ENCODE data around the gene TPPP2. TPM values are rescaled to one million over a fixed set of nuclear protein-coding genes. Genes with fewer than 3 reads are reported as not detected.

Gene TPPP2
- total and polyA plus RNA-seq, 2 experiments from 2014 or later: not detected

DNA sequence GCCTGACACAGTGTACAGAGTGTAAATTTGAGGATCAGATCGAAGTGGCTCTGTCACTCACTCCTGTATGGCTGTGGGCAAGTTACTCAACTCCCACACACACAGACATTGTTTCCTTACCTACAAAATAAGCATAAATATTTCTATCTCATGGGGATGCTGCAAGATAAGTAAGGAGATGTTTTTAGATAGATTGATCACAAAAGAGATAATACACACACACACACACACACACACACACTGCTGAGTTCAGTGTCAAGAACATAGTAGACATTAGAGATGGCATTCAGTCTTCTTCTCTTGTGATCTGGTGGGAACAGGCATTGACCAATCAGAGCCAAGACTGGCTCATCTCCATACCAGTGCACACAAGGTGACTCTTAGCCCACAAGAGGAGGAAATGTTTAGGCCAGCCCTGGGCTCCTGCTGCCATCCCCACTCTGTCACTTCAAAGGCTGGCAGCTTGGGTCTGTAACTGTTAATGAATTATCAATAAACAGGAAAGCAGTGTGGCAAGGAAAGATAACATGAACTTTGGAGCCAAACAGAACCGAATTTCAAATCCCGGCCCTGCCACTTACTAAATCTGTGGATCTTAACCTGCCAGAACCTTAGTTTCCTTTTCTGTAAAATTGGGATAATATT is 24.2 kb downstream of the TPPP2 start:
- TF ChIP-seq, protein P1, sequence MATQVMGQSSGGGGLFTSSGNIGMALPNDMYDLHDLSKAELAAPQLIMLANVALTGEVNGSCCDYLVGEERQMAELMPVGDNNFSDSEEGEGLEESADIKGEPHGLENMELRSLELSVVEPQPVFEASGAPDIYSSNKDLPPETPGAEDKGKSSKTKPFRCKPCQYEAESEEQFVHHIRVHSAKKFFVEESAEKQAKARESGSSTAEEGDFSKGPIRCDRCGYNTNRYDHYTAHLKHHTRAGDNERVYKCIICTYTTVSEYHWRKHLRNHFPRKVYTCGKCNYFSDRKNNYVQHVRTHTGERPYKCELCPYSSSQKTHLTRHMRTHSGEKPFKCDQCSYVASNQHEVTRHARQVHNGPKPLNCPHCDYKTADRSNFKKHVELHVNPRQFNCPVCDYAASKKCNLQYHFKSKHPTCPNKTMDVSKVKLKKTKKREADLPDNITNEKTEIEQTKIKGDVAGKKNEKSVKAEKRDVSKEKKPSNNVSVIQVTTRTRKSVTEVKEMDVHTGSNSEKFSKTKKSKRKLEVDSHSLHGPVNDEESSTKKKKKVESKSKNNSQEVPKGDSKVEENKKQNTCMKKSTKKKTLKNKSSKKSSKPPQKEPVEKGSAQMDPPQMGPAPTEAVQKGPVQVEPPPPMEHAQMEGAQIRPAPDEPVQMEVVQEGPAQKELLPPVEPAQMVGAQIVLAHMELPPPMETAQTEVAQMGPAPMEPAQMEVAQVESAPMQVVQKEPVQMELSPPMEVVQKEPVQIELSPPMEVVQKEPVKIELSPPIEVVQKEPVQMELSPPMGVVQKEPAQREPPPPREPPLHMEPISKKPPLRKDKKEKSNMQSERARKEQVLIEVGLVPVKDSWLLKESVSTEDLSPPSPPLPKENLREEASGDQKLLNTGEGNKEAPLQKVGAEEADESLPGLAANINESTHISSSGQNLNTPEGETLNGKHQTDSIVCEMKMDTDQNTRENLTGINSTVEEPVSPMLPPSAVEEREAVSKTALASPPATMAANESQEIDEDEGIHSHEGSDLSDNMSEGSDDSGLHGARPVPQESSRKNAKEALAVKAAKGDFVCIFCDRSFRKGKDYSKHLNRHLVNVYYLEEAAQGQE (IDR thresholded peaks at IDR 0.05; ENCODE audit: unreplicated experiment): no peak
- TF ChIP-seq STAT1 (IDR thresholded peaks at IDR 0.05; ENCODE audit: unreplicated experiment): no peak
- TF ChIP-seq, protein P2, sequence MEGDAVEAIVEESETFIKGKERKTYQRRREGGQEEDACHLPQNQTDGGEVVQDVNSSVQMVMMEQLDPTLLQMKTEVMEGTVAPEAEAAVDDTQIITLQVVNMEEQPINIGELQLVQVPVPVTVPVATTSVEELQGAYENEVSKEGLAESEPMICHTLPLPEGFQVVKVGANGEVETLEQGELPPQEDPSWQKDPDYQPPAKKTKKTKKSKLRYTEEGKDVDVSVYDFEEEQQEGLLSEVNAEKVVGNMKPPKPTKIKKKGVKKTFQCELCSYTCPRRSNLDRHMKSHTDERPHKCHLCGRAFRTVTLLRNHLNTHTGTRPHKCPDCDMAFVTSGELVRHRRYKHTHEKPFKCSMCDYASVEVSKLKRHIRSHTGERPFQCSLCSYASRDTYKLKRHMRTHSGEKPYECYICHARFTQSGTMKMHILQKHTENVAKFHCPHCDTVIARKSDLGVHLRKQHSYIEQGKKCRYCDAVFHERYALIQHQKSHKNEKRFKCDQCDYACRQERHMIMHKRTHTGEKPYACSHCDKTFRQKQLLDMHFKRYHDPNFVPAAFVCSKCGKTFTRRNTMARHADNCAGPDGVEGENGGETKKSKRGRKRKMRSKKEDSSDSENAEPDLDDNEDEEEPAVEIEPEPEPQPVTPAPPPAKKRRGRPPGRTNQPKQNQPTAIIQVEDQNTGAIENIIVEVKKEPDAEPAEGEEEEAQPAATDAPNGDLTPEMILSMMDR (conservative IDR thresholded peaks at IDR 0.05; ENCODE audit: low read depth in 2 of 2): no peak
- TF ChIP-seq NANOG (IDR thresholded peaks at IDR 0.05; ENCODE audit: borderline replicate concordance): no peak
- TF ChIP-seq, protein P3, sequence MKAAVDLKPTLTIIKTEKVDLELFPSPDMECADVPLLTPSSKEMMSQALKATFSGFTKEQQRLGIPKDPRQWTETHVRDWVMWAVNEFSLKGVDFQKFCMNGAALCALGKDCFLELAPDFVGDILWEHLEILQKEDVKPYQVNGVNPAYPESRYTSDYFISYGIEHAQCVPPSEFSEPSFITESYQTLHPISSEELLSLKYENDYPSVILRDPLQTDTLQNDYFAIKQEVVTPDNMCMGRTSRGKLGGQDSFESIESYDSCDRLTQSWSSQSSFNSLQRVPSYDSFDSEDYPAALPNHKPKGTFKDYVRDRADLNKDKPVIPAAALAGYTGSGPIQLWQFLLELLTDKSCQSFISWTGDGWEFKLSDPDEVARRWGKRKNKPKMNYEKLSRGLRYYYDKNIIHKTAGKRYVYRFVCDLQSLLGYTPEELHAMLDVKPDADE (IDR thresholded peaks at IDR 0.05): no peak
- TF ChIP-seq, protein P4, sequence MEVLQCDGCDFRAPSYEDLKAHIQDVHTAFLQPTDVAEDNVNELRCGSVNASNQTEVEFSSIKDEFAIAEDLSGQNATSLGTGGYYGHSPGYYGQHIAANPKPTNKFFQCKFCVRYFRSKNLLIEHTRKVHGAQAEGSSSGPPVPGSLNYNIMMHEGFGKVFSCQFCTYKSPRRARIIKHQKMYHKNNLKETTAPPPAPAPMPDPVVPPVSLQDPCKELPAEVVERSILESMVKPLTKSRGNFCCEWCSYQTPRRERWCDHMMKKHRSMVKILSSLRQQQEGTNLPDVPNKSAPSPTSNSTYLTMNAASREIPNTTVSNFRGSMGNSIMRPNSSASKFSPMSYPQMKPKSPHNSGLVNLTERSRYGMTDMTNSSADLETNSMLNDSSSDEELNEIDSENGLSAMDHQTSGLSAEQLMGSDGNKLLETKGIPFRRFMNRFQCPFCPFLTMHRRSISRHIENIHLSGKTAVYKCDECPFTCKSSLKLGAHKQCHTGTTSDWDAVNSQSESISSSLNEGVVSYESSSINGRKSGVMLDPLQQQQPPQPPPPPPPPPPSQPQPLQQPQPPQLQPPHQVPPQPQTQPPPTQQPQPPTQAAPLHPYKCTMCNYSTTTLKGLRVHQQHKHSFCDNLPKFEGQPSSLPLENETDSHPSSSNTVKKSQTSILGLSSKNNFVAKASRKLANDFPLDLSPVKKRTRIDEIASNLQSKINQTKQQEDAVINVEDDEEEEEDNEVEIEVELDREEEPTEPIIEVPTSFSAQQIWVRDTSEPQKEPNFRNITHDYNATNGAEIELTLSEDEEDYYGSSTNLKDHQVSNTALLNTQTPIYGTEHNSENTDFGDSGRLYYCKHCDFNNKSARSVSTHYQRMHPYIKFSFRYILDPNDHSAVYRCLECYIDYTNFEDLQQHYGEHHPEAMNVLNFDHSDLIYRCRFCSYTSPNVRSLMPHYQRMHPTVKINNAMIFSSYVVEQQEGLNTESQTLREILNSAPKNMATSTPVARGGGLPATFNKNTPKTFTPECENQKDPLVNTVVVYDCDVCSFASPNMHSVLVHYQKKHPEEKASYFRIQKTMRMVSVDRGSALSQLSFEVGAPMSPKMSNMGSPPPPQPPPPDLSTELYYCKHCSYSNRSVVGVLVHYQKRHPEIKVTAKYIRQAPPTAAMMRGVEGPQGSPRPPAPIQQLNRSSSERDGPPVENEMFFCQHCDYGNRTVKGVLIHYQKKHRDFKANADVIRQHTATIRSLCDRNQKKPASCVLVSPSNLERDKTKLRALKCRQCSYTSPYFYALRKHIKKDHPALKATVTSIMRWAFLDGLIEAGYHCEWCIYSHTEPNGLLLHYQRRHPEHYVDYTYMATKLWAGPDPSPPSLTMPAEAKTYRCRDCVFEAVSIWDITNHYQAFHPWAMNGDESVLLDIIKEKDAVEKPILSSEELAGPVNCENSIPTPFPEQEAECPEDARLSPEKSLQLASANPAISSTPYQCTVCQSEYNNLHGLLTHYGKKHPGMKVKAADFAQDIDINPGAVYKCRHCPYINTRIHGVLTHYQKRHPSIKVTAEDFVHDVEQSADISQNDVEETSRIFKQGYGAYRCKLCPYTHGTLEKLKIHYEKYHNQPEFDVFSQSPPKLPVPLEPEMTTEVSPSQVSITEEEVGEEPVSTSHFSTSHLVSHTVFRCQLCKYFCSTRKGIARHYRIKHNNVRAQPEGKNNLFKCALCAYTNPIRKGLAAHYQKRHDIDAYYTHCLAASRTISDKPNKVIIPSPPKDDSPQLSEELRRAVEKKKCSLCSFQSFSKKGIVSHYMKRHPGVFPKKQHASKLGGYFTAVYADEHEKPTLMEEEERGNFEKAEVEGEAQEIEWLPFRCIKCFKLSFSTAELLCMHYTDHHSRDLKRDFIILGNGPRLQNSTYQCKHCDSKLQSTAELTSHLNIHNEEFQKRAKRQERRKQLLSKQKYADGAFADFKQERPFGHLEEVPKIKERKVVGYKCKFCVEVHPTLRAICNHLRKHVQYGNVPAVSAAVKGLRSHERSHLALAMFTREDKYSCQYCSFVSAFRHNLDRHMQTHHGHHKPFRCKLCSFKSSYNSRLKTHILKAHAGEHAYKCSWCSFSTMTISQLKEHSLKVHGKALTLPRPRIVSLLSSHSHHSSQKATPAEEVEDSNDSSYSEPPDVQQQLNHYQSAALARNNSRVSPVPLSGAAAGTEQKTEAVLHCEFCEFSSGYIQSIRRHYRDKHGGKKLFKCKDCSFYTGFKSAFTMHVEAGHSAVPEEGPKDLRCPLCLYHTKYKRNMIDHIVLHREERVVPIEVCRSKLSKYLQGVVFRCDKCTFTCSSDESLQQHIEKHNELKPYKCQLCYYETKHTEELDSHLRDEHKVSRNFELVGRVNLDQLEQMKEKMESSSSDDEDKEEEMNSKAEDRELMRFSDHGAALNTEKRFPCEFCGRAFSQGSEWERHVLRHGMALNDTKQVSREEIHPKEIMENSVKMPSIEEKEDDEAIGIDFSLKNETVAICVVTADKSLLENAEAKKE (CRISPR knock-in tag; IDR thresholded peaks at IDR 0.05): no peak
- TF ChIP-seq ZNF114 (CRISPR knock-in tag; IDR thresholded peaks at IDR 0.05): no peak
- TF ChIP-seq ZNF331 (CRISPR knock-in tag; IDR thresholded peaks at IDR 0.05; ENCODE audit: low read depth): no peak
- TF ChIP-seq POLR2AphosphoS5 (IDR thresholded peaks at IDR 0.05; ENCODE audit: low read depth): no peak
- no peak for TF ChIP-seq EZH2phosphoT487 (IDR thresholded peaks at IDR 0.05; ENCODE audit: unreplicated experiment)
- TF ChIP-seq JUNB (IDR thresholded peaks at IDR 0.05; ENCODE audit: unreplicated experiment): no peak
- TF ChIP-seq CREB1 (CRISPR knock-in tag; IDR thresholded peaks at IDR 0.05; ENCODE audit: low read depth): no peak
- no peak for TF ChIP-seq EZH2 (IDR thresholded peaks at IDR 0.05; ENCODE audit: low read depth, unreplicated experiment)
- Histone ChIP-seq H2AFZ (no peak overlapping the region), H3K79me2 (replicated peaks; ENCODE audit: insufficient read depth) (no peaks in the 10 kb centered on the region), H3K27ac (ENCODE audit: low read depth) (no peak overlapping the region), H3K4me1 (ENCODE audit: insufficient read depth) (peaks cover 6% of the 10 kb centered on the region; the same call in 1 of the 2 replicates), H3K36me3 (ENCODE audit: insufficient read depth) (no peaks in the 10 kb centered on the region), H3K4me3 (no peak overlapping the region), H3F3A (replicated peaks; ENCODE audit: low read depth) (no peaks in the 10 kb centered on the region), H3K27me3 (ENCODE audit: insufficient read depth) (no peaks in the 10 kb centered on the region), H3K4me2 (no peak overlapping the region), H3K9me2 (ENCODE audit: insufficient read depth) (no peaks in the 10 kb centered on the region), H4K20me1 (replicated peaks; ENCODE audit: insufficient read depth) (no peaks in the 10 kb centered on the region)
- Mint-ChIP-seq H3K9me3 (no peaks in the 10 kb centered on the region), H3K4me1 (peaks cover 10% of the 10 kb centered on the region; the same call in 2 of the 3 replicates), H3K27ac (no peak overlapping the region), H3K4me3 (no peak overlapping the region), H3K27me3 (ENCODE audit: insufficient read depth, low read depth, poor library complexity) (peaks cover 5% of the 10 kb centered on the region), H3K36me3 (ENCODE audit: low read depth) (no peaks in the 10 kb centered on the region)
- DNase-seq (ENCODE audit: low spot score): peak; percentile 27
- peak; percentile 70 for ATAC-seq
